ENCODE measurements around the gene RPS25. TPM values are rescaled to one million over a fixed set of nuclear protein-coding genes. Genes with fewer than 3 reads are reported as not detected.
"Not testable (repeated sequence)": the region's sequence is repeated elsewhere in the genome, so short reads cannot be mapped to it uniquely, and the experiment has no call there.

RPS25 gene
- total RNA-seq, 1 donor = 4,016 TPM

DNA sequence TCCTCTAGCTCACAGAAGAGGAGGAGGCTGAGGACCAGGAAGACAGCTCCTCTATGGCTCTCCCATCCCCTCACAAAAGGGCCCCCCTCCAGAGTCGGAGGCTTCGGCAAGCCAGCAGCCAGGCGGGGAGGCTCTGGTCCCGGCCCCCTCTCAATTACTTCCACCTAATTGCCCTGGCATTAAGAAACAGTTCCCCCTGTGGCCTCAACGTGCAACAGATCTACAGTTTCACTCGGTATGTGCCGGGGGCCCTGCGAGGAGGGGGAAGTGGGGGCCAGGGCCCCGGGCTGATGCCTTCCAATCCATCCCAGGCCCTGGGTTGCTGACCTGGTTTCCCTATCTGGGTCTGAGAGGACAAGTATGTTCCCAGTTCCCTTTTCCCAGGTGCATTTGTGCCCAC lies 38.7 kb downstream of the RPS25 start:
- Histone ChIP-seq H3K4me1 (ENCODE audit: insufficient read depth, low read length) (peaks cover 10% of the 10 kb centered on the region), H3K9me3 (ENCODE audit: low read depth, low read length) (no peaks in the 10 kb centered on the region), H3K4me3 (ENCODE audit: low read length) (no peak overlapping the region), H3K27me3 (ENCODE audit: insufficient read depth, low read length) (no peaks in the 10 kb centered on the region)

DNA sequence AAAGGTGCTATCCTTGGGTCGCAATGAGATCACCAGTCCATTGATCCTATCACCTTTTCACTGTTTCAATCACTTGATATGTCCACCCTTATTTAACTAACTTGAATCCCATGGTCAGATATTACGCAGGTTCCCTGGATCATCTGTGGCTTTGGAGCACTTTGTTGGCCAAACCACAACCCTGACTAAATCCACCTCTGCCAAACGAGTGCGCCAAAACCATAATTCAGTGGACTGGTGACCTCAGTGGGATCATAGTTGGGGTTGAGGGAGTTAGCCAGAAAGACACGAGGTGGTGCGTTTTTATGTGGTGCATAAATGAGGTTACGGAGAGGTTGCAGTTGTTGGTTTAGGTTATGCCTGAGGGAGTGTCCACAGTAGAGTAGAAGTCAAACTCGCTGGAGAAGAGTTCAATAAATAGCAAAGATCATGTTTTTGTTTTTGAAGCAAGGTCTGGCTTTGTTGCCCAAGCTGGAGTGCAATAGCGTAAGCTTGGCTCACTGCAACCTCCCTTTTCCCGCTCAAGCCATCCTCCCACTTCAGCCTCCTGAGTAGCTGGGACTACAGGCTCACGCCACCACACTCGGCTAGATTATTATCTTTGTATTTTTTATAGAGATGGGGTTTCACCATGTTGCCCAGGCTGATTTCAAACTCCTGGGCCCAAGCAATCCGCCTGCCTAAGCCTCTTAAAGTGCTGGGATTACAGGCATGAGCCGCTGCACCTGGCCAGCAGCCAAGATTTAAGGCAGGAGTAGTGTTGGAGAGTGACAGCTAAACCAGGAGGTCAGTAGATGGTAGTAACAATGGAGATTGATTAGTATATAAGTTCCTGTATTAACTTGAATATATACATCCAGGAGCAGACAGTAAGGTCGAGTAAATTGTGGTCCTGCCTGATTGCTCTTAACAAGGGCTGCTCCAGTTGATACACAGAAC lies 42.1 kb downstream of the RPS25 start:
- Histone ChIP-seq H3K27me3 (ENCODE audit: insufficient read depth, low read length) (peaks cover 3% of the 10 kb centered on the region), H3K4me1 (ENCODE audit: insufficient read depth, low read length) (peaks cover 10% of the 10 kb centered on the region), H3K9me3 (ENCODE audit: low read depth, low read length) (no peaks in the 10 kb centered on the region), H3K4me3 (ENCODE audit: low read length) (no peak overlapping the region)

DNA sequence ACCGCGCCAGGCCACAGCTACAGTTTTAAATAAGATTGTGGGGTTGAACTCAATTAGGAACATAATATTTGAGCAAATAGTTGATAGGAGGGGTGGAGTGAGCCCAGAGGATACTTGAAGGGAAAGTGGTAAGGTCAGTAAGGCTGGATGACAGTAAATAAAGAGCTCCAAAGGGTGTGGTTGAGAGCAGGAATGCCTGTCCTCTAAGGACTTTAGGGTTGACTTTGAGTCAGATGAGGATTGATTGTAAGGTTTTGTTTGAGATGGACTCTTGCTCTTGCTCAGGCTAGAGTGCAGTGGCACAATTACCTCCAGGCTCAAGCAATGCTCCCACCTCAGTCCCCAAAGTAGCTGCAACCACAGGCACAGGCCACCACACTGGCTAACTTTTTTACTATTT lies 44.2 kb downstream of the RPS25 start:
- Histone ChIP-seq H3K4me3 (ENCODE audit: low read length) (no peak overlapping the region), H3K9me3 (ENCODE audit: low read depth, low read length) (no peaks in the 10 kb centered on the region), H3K4me1 (ENCODE audit: insufficient read depth, low read length) (no peaks in the 10 kb centered on the region), H3K27me3 (ENCODE audit: insufficient read depth, low read length) (peaks cover 3% of the 10 kb centered on the region)

DNA sequence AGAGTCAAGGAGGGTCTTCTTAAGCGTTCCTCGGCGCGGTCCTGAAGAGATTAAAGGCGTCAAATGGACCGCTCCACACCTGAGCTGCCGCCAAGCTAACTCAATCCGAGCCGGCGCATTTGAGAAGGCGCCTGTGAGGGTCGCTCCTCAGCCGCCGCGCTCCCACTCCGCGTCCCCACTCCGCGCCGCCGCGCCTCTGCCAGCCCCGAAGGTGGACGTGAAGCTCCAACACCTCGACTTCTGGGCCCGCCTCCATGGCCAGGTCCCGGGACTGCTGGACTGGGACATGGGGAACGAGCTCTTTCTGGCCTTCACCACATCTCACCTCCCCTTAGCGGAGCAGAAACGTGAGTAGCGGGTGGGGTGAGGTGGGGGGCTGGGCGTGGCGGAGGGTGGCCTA lies 46.5 kb downstream of the RPS25 start, which contains the start of gene FOXR1:
FOXR1 (plus strand) TSS at position 116 of the 400 bp plus-strand sequence; CDS start at position 287, 171 bp downstream.
- H3K27me3 ChIP-seq (ENCODE audit: insufficient read depth, low read length) = peaks cover 3% of the 10 kb centered on the region
- H3K9me3 ChIP-seq (ENCODE audit: low read depth, low read length) = no peaks in the 10 kb centered on the region
- H3K4me3 ChIP-seq (ENCODE audit: low read length) = no peak within 1 kb of the TSS
- no peaks in the 10 kb centered on the region for H3K4me1 ChIP-seq (ENCODE audit: insufficient read depth, low read length)

DNA sequence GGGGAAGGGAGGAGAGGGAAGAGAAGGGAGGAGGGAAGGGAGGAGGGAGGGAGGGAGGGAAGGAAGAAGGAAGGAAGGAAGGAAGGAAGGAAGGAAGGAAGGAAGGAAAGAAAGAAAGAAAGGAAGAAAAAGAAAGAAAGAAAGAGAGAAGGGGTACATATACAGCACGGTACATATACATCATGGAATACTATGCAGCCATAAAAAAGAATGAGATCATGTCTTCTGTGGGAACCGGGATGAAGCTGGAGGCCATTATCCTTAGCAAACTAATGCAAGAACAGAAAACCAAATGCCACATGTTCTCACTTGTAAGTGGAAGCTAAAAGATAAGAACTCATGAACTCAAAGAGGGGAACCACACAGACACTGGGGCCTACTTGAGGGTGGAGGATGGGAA lies 48.6 kb downstream of the RPS25 start:
- H3K9me3 ChIP-seq (ENCODE audit: low read depth, low read length); H3K4me3 ChIP-seq (ENCODE audit: low read length); H3K27me3 ChIP-seq (ENCODE audit: insufficient read depth, low read length); H3K4me1 ChIP-seq (ENCODE audit: insufficient read depth, low read length): not testable (repeated sequence)

Other genes with a start within 250 kb of the RPS25 start
- gene DDX6, start 227.2 kb downstream of the RPS25 start, total RNA-seq = 462 TPM
- gene CXCR5, start 134.5 kb downstream of the RPS25 start, total RNA-seq = 11.1 TPM
- gene BCL9L, start 92.4 kb downstream of the RPS25 start, total RNA-seq = 41.9 TPM
- not detected for gene UPK2, start 62.0 kb downstream of the RPS25 start, total RNA-seq
- gene FOXR1, start 46.6 kb downstream of the RPS25 start, total RNA-seq = not detected
- gene CENATAC, start 20.2 kb downstream of the RPS25 start, total RNA-seq = 75.5 TPM
- 54.5 TPM for gene TRAPPC4, start 423 bp upstream of the RPS25 start, total RNA-seq
- 2.4 TPM for gene SLC37A4, start 12.5 kb upstream of the RPS25 start, total RNA-seq
- gene HYOU1, start 38.9 kb upstream of the RPS25 start, total RNA-seq = 38.9 TPM
- gene VPS11, start 49.5 kb upstream of the RPS25 start, total RNA-seq = 34.7 TPM
- gene HMBS, start 66.5 kb upstream of the RPS25 start, total RNA-seq = 2.7 TPM
- gene DPAGT1, start 83.5 kb upstream of the RPS25 start, total RNA-seq = 6.7 TPM
- gene C2CD2L, start 89.0 kb upstream of the RPS25 start, total RNA-seq = 7.5 TPM
- 9.1 TPM for gene HINFP, start 103.2 kb upstream of the RPS25 start, total RNA-seq
- 0.10 TPM for gene ABCG4, start 130.7 kb upstream of the RPS25 start, total RNA-seq
- gene NLRX1, start 150.4 kb upstream of the RPS25 start, total RNA-seq = 4.7 TPM
- gene NHERF4, start 167.1 kb upstream of the RPS25 start, total RNA-seq = not detected
- gene CBL, start 188.0 kb upstream of the RPS25 start, total RNA-seq = 16.0 TPM